OCI-LY1 (cell line): ENCODE results near the gene LIN7C.

Source experiments
- H2AFZ ChIP-seq: fragments of 200-600 bp; sonication (generic), shearing (Covaris generic); 2 replicates; pipeline ENCODE4 v1.6.0; 2014; ENCODE audit warnings: antibody characterized with exemption, mild to moderate bottlenecking, low read length
- H3F3A ChIP-seq: fragments of 200-600 bp; sonication (generic), shearing (Covaris generic); 2 replicates; pipeline ENCODE4 v1.6.0; 2014; ENCODE audit warnings: mild to moderate bottlenecking, antibody characterized with exemption, low read length, moderate library complexity; ENCODE audit not compliant: insufficient read depth
- H3K27ac ChIP-seq: fragments of 200-600 bp; sonication (generic); 2 replicates; pipeline ENCODE4 v1.5.1; 2014; ENCODE audit warnings: low read length, mixed run types, mild to moderate bottlenecking, low read depth; ENCODE audit not compliant: poor library complexity, severe bottlenecking
- H3K27me3 ChIP-seq: fragments of 200-600 bp; sonication (generic); 2 replicates; pipeline ENCODE4 v1.6.0; 2014; ENCODE audit warnings: antibody characterized with exemption, mild to moderate bottlenecking, low read length, moderate library complexity; ENCODE audit not compliant: insufficient read depth
- H3K36me3 ChIP-seq: fragments of 200-600 bp; sonication (generic); 2 replicates; pipeline ENCODE4 v1.6.1; 2014; ENCODE audit warnings: mild to moderate bottlenecking, antibody characterized with exemption, low read length, moderate library complexity, mixed read lengths; ENCODE audit not compliant: insufficient read depth
- H3K4me1 ChIP-seq: fragments of 200-600 bp; sonication (generic); 2 replicates; pipeline ENCODE4 v1.5.1; 2014; ENCODE audit warnings: mild to moderate bottlenecking, low read length, moderate library complexity; ENCODE audit not compliant: insufficient read depth, severe bottlenecking
- H3K4me2 ChIP-seq: fragments of 200-600 bp; sonication (generic), shearing (Covaris generic); 2 replicates; pipeline ENCODE4 v1.6.1; 2014; ENCODE audit warnings: low read length
- H3K4me3 ChIP-seq: fragments of 200-600 bp; sonication (generic); 2 replicates; pipeline ENCODE4 v1.5.1; 2014; ENCODE audit warnings: low read length, low read depth, mild to moderate bottlenecking, mixed read lengths; ENCODE audit not compliant: poor library complexity, severe bottlenecking
- H3K79me2 ChIP-seq: fragments of 200-600 bp; shearing (Covaris generic); 2 replicates; pipeline ENCODE4 v1.6.1; 2016; ENCODE audit warnings: mixed run types, low read length, mixed read lengths; ENCODE audit not compliant: insufficient read depth
- H3K9ac ChIP-seq: fragments of 200-600 bp; sonication (generic), shearing (Covaris generic); 2 replicates; pipeline ENCODE4 v1.6.1; 2014; ENCODE audit warnings: mild to moderate bottlenecking, low read length, mixed read lengths
- H3K9me2 ChIP-seq: fragments of 200-600 bp; sonication (generic), shearing (Covaris generic); 2 replicates; pipeline ENCODE4 v1.6.1; 2014; ENCODE audit warnings: low read depth, mild to moderate bottlenecking, low read length, mixed read lengths
- H3K9me3 ChIP-seq: fragments of 200-600 bp; shearing (Covaris generic); 2 replicates; pipeline ENCODE4 v1.6.1; 2014; ENCODE audit warnings: low read length, mixed read lengths
- H4K20me1 ChIP-seq: fragments of 200-600 bp; sonication (generic), shearing (Covaris generic); 2 replicates; pipeline ENCODE4 v1.6.0; 2016; ENCODE audit warnings: mild to moderate bottlenecking, low read length; ENCODE audit not compliant: insufficient read depth
- CTCF ChIP-seq: fragments of 200-600 bp; sonication (generic), shearing (Covaris generic); IDR thresholded peaks from 2 replicates; pipeline ENCODE4 v1.5.1; 2017; ENCODE audit warnings: mild to moderate bottlenecking, antibody characterized with exemption, low read length, moderate library complexity, mixed read lengths
- EZH2 ChIP-seq: fragments of 200-600 bp; sonication (generic), shearing (Covaris generic); IDR thresholded peaks from 2 replicates; pipeline ENCODE4 v1.8.0; 2017; ENCODE audit warnings: borderline replicate concordance, mixed run types, mild to moderate bottlenecking, antibody characterized with exemption, low read length, moderate library complexity, mixed read lengths

LIN7C gene

GRCh38 chr11:27470826-27471588 is 35.6 kb downstream of the LIN7C start:
- Histone ChIP-seq H3K9ac (peak overlapping the region; percentile 59; the same call in 1 of the 2 replicates), H3K4me1 (peaks cover 6% of the 10 kb centered on the region), H3K27me3 (0 out of 2 replicates have a peak, but pooled peaks cover 4% of the 10 kb centered on the region), H3K36me3 (no peaks in the 10 kb centered on the region), H2AFZ (no peak overlapping the region), H3K9me2 (no peaks in the 10 kb centered on the region), H3K9me3 (no peaks in the 10 kb centered on the region), H3K27ac (no peak overlapping the region), H3K4me3 (peak overlapping the region; percentile 60), H3K4me2 (peak overlapping the region; percentile 64), H3F3A (no peaks in the 10 kb centered on the region), H4K20me1 (no peaks in the 10 kb centered on the region), H3K79me2 (no peaks in the 10 kb centered on the region)
- TF ChIP-seq CTCF (no peak), EZH2 (no peak)

- TF ChIP-seq CTCF, result no peak
- TF ChIP-seq EZH2, result no peak
- no peaks in the 10 kb centered on the region for H3K36me3 ChIP-seq
- no peaks in the 10 kb centered on the region for H3K79me2 ChIP-seq
- H3K4me1 ChIP-seq, result peaks cover 6% of the 10 kb centered on the region
- H3K27me3 ChIP-seq, result 0 out of 2 replicates have a peak, but pooled peaks cover 4% of the 10 kb centered on the region
- no peak overlapping the region for H3K27ac ChIP-seq
- no peaks in the 10 kb centered on the region for H3K9me3 ChIP-seq
- no peaks in the 10 kb centered on the region for H4K20me1 ChIP-seq
- no peak overlapping the region for H3K4me3 ChIP-seq
- H3F3A ChIP-seq, result no peaks in the 10 kb centered on the region
- H3K4me2 ChIP-seq, result no peak overlapping the region
- no peaks in the 10 kb centered on the region for H3K9me2 ChIP-seq
- H3K9ac ChIP-seq, result no peak overlapping the region
- no peak overlapping the region for H2AFZ ChIP-seq
Observed at GRCh38 chr11:27470166-27470565, 36.4 kb downstream of the LIN7C start.

GRCh38 chr11:27468995-27469695 is 37.4 kb downstream of the LIN7C start:
- no peaks in the 10 kb centered on the region for H3F3A ChIP-seq
- H4K20me1 ChIP-seq, result no peaks in the 10 kb centered on the region
- 0 out of 2 replicates have a peak, but pooled peaks cover 4% of the 10 kb centered on the region for H3K27me3 ChIP-seq
- H3K4me2 ChIP-seq, result no peak overlapping the region
- no peaks in the 10 kb centered on the region for H3K36me3 ChIP-seq
- no peak for TF ChIP-seq EZH2
- no peak for TF ChIP-seq CTCF
- no peak overlapping the region for H3K4me3 ChIP-seq
- H2AFZ ChIP-seq, result no peak overlapping the region
- H3K9ac ChIP-seq, result no peak overlapping the region
- H3K79me2 ChIP-seq, result no peaks in the 10 kb centered on the region
- H3K27ac ChIP-seq, result no peak overlapping the region
- H3K9me2 ChIP-seq, result no peaks in the 10 kb centered on the region
- H3K9me3 ChIP-seq, result no peaks in the 10 kb centered on the region
- peaks cover 6% of the 10 kb centered on the region for H3K4me1 ChIP-seq
